Ascending aorta (tissue), 2 donors: ENCODE data around the gene KPNA5. TPM values are rescaled to one million over a fixed set of nuclear protein-coding genes. Genes with fewer than 3 reads are reported as not detected.

Experiments used
- DNase-seq, 2 donors: peaks; one replicate each; pipeline ENCODE4 v3.0.0-alpha.2; 2019; ENCODE audit warnings: low spot score in 2 of 2
- H3K27ac ChIP-seq, 2 donors: fragments of 200-600 bp; sonication (generic); one replicate each; pipeline ENCODE4 v1.5.1; 2016 to 2017; ENCODE audit warnings: mild to moderate bottlenecking in 1 of 2
- H3K27me3 ChIP-seq: fragments of 200-600 bp; sonication (generic); one replicate; pipeline ENCODE4 v1.5.1; 2017
- H3K36me3 ChIP-seq, 2 donors: fragments of 200-600 bp; sonication (generic); one replicate each; pipeline ENCODE4 v1.5.1; 2016
- H3K4me1 ChIP-seq, 2 donors: fragments of 200-600 bp; sonication (generic); one replicate each; pipeline ENCODE4 v1.5.1; 2016 to 2017; ENCODE audit warnings: mild to moderate bottlenecking in 1 of 2
- H3K4me3 ChIP-seq, 2 donors: fragments of 200-600 bp; sonication (generic); one replicate each; pipeline ENCODE4 v1.5.1; 2016 to 2017; ENCODE audit warnings: mild to moderate bottlenecking in 1 of 2
- H3K9me3 ChIP-seq, 2 donors: fragments of 200-600 bp; sonication (generic); one replicate each; pipeline ENCODE4 v1.5.1; 2016
- intact Hi-C: fragments of 100-400 bp; cut with DNase I; formaldehyde crosslinking; loops from one replicate; pipeline ENCODE4 v1.15.1; 2023
- total RNA-seq: library from RNA; depleted of rRNA; stranded (reverse); fragments of >200 nt; gene quantifications from one replicate; pipeline ENCODE4 v1.1.0, GENCODE V29; 2016
- TF ChIP-seq, protein P1 (sequence below), 3 experiments: fragments of 200-600 bp in 2 of 3; fragments of 450-650 bp in 1 of 3; sonication (generic) in 2 of 3; IDR thresholded peaks; one replicate each; pipeline ENCODE4 v1.5.1; 2016 to 2019; ENCODE audit warnings: antibody characterized with exemption in 3 of 3, mild to moderate bottlenecking in 1 of 3, moderate library complexity in 1 of 3

The KPNA5 gene
- total RNA-seq, 1 donor from 2014 or later: 0.96 TPM

DNA sequence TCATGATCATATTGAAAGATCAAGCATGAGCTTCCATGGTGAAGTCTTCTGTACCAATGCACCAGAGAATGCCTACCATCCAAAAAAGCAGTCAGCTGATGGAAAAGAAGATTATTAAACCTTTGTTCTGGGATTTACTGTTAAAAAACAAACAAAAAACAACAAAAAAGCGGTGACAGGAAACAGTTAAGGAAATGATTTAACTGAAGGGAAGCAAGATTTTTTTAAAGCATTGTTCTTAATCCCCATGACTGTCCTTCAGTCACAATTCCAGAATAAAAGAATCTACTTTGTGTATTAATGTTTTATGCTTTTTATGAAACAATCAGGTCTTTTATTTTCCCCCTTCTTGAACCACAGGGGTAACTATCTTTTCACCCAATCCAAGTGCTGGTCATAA lies 60.6 kb downstream of the KPNA5 start:
- no peak for DNase-seq
- no peak overlapping the region for H3K4me3 ChIP-seq
- no peak overlapping the region for H3K27ac ChIP-seq
- TF ChIP-seq, protein P1, sequence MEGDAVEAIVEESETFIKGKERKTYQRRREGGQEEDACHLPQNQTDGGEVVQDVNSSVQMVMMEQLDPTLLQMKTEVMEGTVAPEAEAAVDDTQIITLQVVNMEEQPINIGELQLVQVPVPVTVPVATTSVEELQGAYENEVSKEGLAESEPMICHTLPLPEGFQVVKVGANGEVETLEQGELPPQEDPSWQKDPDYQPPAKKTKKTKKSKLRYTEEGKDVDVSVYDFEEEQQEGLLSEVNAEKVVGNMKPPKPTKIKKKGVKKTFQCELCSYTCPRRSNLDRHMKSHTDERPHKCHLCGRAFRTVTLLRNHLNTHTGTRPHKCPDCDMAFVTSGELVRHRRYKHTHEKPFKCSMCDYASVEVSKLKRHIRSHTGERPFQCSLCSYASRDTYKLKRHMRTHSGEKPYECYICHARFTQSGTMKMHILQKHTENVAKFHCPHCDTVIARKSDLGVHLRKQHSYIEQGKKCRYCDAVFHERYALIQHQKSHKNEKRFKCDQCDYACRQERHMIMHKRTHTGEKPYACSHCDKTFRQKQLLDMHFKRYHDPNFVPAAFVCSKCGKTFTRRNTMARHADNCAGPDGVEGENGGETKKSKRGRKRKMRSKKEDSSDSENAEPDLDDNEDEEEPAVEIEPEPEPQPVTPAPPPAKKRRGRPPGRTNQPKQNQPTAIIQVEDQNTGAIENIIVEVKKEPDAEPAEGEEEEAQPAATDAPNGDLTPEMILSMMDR (IDR thresholded peaks at IDR 0.05): no peak
- intact Hi-C loops: no loop called here
- peaks cover 0 to 10% of the 10 kb centered on the region in 2 donors for H3K36me3 ChIP-seq
- no peaks in the 10 kb centered on the region for H3K4me1 ChIP-seq
- H3K27me3 ChIP-seq: no peaks in the 10 kb centered on the region
- H3K9me3 ChIP-seq: peaks cover 6 to 23% of the 10 kb centered on the region in 2 donors

DNA sequence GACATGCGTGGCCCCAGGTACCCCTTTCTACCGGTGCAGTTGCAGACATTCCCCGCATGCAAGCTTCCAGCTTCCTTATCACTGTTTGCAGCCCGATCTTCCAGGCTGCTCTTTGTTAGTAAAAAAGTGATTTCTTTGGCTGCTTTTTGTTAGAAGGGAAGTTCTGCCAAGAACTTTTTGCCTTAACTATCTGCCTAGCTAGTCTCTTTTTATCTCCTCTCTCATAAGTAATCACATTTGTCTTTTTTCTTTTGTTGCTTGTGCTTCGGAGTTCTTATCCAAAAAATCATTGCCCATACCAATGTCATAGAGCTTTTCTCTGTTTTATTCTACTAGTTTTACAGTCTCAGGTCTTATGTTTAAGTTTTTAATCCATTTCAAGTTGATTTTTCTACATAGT lies 64.2 kb downstream of the KPNA5 start:
- intact Hi-C loops: no loop called here
- TF ChIP-seq, protein P1 (IDR thresholded peaks at IDR 0.05): no peak
- DNase-seq: no peak
- no peak overlapping the region for H3K27ac ChIP-seq
- peaks cover 0 to 5% of the 10 kb centered on the region in 2 donors for H3K9me3 ChIP-seq
- H3K4me3 ChIP-seq: no peak overlapping the region
- no peaks in the 10 kb centered on the region for H3K36me3 ChIP-seq
- H3K27me3 ChIP-seq: no peaks in the 10 kb centered on the region
- no peaks in the 10 kb centered on the region for H3K4me1 ChIP-seq

DNA sequence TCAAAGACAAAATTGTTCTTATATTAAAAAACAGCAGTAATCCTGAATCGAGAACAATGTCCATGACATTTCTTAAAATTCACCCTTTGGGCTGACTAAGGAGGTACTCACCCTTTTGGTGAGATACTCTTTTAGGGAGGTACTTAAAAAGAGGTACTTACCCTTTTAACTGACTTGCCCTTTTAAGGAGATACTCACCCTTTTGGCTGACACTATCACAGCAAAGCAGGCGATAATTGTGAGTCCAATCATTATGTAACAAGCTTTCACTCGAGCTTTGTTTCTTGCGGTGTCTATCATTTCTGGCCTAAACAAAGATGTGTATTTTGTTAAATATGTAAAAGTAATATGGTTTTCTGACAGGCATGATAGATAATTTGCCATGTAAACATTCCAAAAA lies 80.8 kb downstream of the KPNA5 start:
- Histone ChIP-seq H3K27me3 (peaks cover 2% of the 10 kb centered on the region), H3K36me3 (no peaks in the 10 kb centered on the region), H3K9me3 (no peaks in the 10 kb centered on the region), H3K4me1 (peaks cover 0 to 5% of the 10 kb centered on the region in 2 donors), H3K27ac (no peak overlapping the region), H3K4me3 (no peak overlapping the region)
- no peak for DNase-seq
- intact Hi-C loops: no loop called here
- TF ChIP-seq, protein P1 (IDR thresholded peaks at IDR 0.05): no peak

DNA sequence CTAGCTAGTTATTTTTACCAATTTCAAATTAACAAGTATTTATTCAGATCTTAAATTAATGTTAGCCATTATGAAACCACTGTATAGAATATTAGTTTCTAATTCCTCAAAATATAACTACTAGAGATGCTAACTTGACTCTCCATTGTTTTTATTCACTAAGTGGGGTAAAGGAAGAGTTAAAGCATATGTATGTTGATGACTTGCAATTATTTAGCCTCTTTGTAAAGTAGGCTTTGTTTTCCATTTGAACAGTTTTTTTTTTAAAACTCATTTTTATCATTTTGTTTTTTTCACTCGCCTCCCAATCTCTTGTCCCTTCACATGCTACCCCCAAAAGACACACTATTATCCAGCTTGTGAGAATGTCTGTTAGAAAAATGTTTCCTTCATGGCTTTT lies 81.2 kb downstream of the KPNA5 start:
- Histone ChIP-seq H3K4me3 (no peak overlapping the region), H3K27ac (no peak overlapping the region), H3K9me3 (no peaks in the 10 kb centered on the region), H3K4me1 (peaks cover 0 to 5% of the 10 kb centered on the region in 2 donors), H3K36me3 (no peaks in the 10 kb centered on the region), H3K27me3 (peaks cover 2% of the 10 kb centered on the region)
- intact Hi-C loops: no loop called here
- TF ChIP-seq, protein P1 (IDR thresholded peaks at IDR 0.05): no peak
- DNase-seq: no peak

DNA sequence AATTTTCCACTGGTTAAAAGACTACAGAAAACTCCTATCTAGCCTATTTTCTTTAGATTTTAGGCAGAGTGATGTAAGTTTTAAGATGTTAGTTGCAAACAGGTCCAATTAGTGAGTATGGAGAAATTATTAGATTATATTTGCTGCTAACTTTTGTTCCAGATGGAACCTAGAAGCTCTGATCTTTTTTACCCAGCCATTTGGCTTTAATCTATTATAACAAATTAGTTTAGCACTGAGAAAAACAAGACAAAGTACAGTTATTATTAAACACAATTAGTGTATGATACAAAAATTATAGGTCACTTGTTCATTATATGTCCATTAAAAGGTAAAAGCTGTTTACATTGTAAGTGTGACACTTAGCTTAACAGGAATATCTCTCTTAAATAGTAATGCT lies 82.0 kb downstream of the KPNA5 start:
- Histone ChIP-seq H3K4me3 (no peak overlapping the region), H3K27ac (no peak overlapping the region), H3K27me3 (peaks cover 2% of the 10 kb centered on the region), H3K9me3 (no peaks in the 10 kb centered on the region), H3K4me1 (peaks cover 0 to 5% of the 10 kb centered on the region in 2 donors), H3K36me3 (no peaks in the 10 kb centered on the region)
- TF ChIP-seq, protein P1 (IDR thresholded peaks at IDR 0.05): no peak
- no peak for DNase-seq
- intact Hi-C loops: no loop called here
